HL-60 (cell line): ENCODE results near the gene COQ2.

Experiments
- CTCF ChIP-seq: IDR thresholded peaks from one replicate; pipeline ENCODE4 v1.5.1; 2011; ENCODE audit warnings: low read length, control low read depth, inconsistent platforms; ENCODE audit not compliant: insufficient read depth
- GABPA ChIP-seq: IDR thresholded peaks from 2 replicates; pipeline ENCODE4 v1.6.1; 2012; ENCODE audit warnings: low read depth
- POLR2AphosphoS5 ChIP-seq: IDR thresholded peaks from 2 replicates; pipeline ENCODE4 v1.6.1; 2012; ENCODE audit warnings: low read depth
- REST ChIP-seq: IDR thresholded peaks from 2 replicates; pipeline ENCODE4 v1.6.1; 2012; ENCODE audit warnings: low read depth; ENCODE audit not compliant: insufficient replicate concordance
- SPI1 ChIP-seq: IDR thresholded peaks from 2 replicates; pipeline ENCODE4 v1.6.1; 2012; ENCODE audit warnings: low read depth, mild to moderate bottlenecking, borderline replicate concordance

GRCh38 chr4:83263106-83263505, 21.5 kb downstream of the COQ2 start:
- TF ChIP-seq CTCF (no peak), POLR2AphosphoS5 (no peak), REST (no peak), GABPA (no peak), SPI1 (no peak)
